ENCODE data around the gene IKZF1. TPM values are rescaled to one million over a fixed set of nuclear protein-coding genes. Genes with fewer than 3 reads are reported as not detected.

The IKZF1 gene
- total RNA-seq, 4 donors from 2014 or later = 25.3 to 108 (median 31.7) TPM

DNA sequence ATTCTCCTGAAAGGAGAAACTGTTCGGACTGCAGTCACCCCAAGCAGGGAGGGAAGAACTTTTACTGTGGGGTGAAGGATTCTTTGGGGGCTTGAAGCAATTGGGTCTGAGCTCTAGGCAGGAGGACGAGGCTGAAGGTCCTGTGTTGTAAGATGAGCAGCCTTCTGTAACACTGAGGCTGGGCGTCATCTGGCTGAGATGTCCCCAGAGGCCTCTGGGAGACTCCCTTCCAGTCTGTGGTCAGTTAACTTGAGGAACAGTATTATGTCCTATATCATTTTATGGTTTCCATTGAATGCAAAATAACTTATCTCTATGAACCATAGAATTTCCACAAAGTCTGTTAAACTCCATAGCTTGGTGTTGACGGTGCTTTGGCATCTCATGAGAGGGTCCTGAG, 119.3 kb downstream of the IKZF1 start:
- no peak overlapping the region for H3K4me3 ChIP-seq
- TF ChIP-seq, protein P1, sequence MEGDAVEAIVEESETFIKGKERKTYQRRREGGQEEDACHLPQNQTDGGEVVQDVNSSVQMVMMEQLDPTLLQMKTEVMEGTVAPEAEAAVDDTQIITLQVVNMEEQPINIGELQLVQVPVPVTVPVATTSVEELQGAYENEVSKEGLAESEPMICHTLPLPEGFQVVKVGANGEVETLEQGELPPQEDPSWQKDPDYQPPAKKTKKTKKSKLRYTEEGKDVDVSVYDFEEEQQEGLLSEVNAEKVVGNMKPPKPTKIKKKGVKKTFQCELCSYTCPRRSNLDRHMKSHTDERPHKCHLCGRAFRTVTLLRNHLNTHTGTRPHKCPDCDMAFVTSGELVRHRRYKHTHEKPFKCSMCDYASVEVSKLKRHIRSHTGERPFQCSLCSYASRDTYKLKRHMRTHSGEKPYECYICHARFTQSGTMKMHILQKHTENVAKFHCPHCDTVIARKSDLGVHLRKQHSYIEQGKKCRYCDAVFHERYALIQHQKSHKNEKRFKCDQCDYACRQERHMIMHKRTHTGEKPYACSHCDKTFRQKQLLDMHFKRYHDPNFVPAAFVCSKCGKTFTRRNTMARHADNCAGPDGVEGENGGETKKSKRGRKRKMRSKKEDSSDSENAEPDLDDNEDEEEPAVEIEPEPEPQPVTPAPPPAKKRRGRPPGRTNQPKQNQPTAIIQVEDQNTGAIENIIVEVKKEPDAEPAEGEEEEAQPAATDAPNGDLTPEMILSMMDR (IDR thresholded peaks at IDR 0.05) = no peak
- TF ChIP-seq POLR2A (IDR thresholded peaks at IDR 0.05) = no peak

GRCh38 chr7:50425318-50425717, 120.8 kb downstream of the IKZF1 start:
- H3K27ac ChIP-seq = no peak overlapping the region
- no peak for DNase-seq
- no peaks in the 10 kb centered on the region for H3K36me3 ChIP-seq
- no peak overlapping the region for H3K4me3 ChIP-seq
- H3K27me3 ChIP-seq = no peaks in the 10 kb centered on the region
- TF ChIP-seq POLR2A (IDR thresholded peaks at IDR 0.05) = no peak
- TF ChIP-seq, protein P1 (IDR thresholded peaks at IDR 0.05) = no peak
- H3K9me3 ChIP-seq = no peaks in the 10 kb centered on the region
- no peaks in the 10 kb centered on the region for H3K4me1 ChIP-seq

More for the DNA sequence above, 119.3 kb downstream of the IKZF1 start:
- no peaks in the 10 kb centered on the region for H3K36me3 ChIP-seq
- H3K4me1 ChIP-seq = no peaks in the 10 kb centered on the region
- H3K27me3 ChIP-seq = no peaks in the 10 kb centered on the region
- H3K27ac ChIP-seq = no peak overlapping the region
- no peaks in the 10 kb centered on the region for H3K9me3 ChIP-seq
- DNase-seq = no peak

GRCh38 chr7:50426280-50427045, 121.9 kb downstream of the IKZF1 start:
- peak in 1 of 3 donors; percentile 68 for DNase-seq
- Histone ChIP-seq H3K9me3 (no peaks in the 10 kb centered on the region), H3K36me3 (no peaks in the 10 kb centered on the region), H3K4me3 (no peak overlapping the region), H3K27me3 (no peaks in the 10 kb centered on the region), H3K27ac (peak overlapping the region in 1 of 4 donors; percentile 8), H3K4me1 (no peaks in the 10 kb centered on the region)
- no peak for TF ChIP-seq POLR2A (IDR thresholded peaks at IDR 0.05)
- TF ChIP-seq, protein P1 (IDR thresholded peaks at IDR 0.05) = no peak

- H3K36me3 ChIP-seq = no peaks in the 10 kb centered on the region
- no peaks in the 10 kb centered on the region for H3K9me3 ChIP-seq
- no peak for DNase-seq
- H3K4me1 ChIP-seq = no peaks in the 10 kb centered on the region
- H3K27me3 ChIP-seq = no peaks in the 10 kb centered on the region
- no peak overlapping the region for H3K27ac ChIP-seq
- no peak overlapping the region for H3K4me3 ChIP-seq
- TF ChIP-seq POLR2A (IDR thresholded peaks at IDR 0.05) = no peak
- TF ChIP-seq, protein P1 (IDR thresholded peaks at IDR 0.05) = no peak
Measured at GRCh38 chr7:50427518-50427917, 123.0 kb downstream of the IKZF1 start.

GRCh38 chr7:50428911-50429310, 124.4 kb downstream of the IKZF1 start:
- no peak for DNase-seq
- TF ChIP-seq, protein P1 (IDR thresholded peaks at IDR 0.05) = no peak
- TF ChIP-seq POLR2A (IDR thresholded peaks at IDR 0.05) = no peak
- no peaks in the 10 kb centered on the region for H3K27me3 ChIP-seq

More at GRCh38 chr7:50428911-50429310, 124.4 kb downstream of the IKZF1 start:
- H3K36me3 ChIP-seq = no peaks in the 10 kb centered on the region
- H3K4me3 ChIP-seq = no peak overlapping the region
- H3K4me1 ChIP-seq = no peaks in the 10 kb centered on the region
- no peak overlapping the region for H3K27ac ChIP-seq
- no peaks in the 10 kb centered on the region for H3K9me3 ChIP-seq
